Activated naive CD4-positive, alpha-beta T cell treated with anti-CD3 and anti-CD28 coated beads, Interleukin-2, amount 50 U/mL, for 16 hours (primary cell): ENCODE measurements around the gene CRP.
"Not testable (repeated sequence)": the region's sequence is repeated elsewhere in the genome, so short reads cannot be mapped to it uniquely, and the experiment has no call there.

Source experiments
- DNase-seq: peaks from one replicate; pipeline ENCODE4 v3.0.0-alpha.2; 2020

CRP gene

GRCh38 chr1:159699246-159699645 lies 15.1 kb downstream of the CRP start:
- DNase-seq: no peak

- DNase-seq: no peak
Observed at GRCh38 chr1:159687511-159687910, 26.9 kb downstream of the CRP start.

- no peak for DNase-seq
Observed at GRCh38 chr1:159686599-159687299, 27.6 kb downstream of the CRP start.

- DNase-seq: no peak
Observed at GRCh38 chr1:159678939-159679338, 35.5 kb downstream of the CRP start.

- DNase-seq: no peak
Observed at GRCh38 chr1:159675046-159675445, 39.3 kb downstream of the CRP start.

GRCh38 chr1:159672390-159672789 lies 42.0 kb downstream of the CRP start:
- not testable (repeated sequence) for DNase-seq

- DNase-seq: no peak
Observed at GRCh38 chr1:159669338-159669737, 45.1 kb downstream of the CRP start.

- DNase-seq: no peak
Observed at GRCh38 chr1:159668739-159669138, 45.6 kb downstream of the CRP start.

- DNase-seq: no peak
Observed at GRCh38 chr1:159664247-159664646, 50.1 kb downstream of the CRP start.

- DNase-seq: no peak
Observed at GRCh38 chr1:159663552-159663951, 50.8 kb downstream of the CRP start.
